Stomach (tissue), 4 donors: ENCODE measurements around the gene KHNYN.

ENCODE experiments used
- EP300 ChIP-seq: sonication (generic); formaldehyde crosslinking; IDR thresholded peaks from one replicate; pipeline ENCODE4 v1.6.1; 2017; ENCODE audit warnings: antibody characterized with exemption
- TF ChIP-seq, protein P1 (sequence below), 7 experiments: fragments of 450-650 bp in 4 of 7; fragments of 200-600 bp in 3 of 7; sonication (generic) in 3 of 7; IDR thresholded peaks; one replicate each; pipeline ENCODE4 v1.5.1; 2016 to 2019; ENCODE audit warnings: antibody characterized with exemption in 7 of 7, control low read depth in 2 of 7, mild to moderate bottlenecking in 1 of 7

GRCh38 chr14:24385524-24385923 is 44.2 kb upstream of the KHNYN start:
- TF ChIP-seq, protein P1, sequence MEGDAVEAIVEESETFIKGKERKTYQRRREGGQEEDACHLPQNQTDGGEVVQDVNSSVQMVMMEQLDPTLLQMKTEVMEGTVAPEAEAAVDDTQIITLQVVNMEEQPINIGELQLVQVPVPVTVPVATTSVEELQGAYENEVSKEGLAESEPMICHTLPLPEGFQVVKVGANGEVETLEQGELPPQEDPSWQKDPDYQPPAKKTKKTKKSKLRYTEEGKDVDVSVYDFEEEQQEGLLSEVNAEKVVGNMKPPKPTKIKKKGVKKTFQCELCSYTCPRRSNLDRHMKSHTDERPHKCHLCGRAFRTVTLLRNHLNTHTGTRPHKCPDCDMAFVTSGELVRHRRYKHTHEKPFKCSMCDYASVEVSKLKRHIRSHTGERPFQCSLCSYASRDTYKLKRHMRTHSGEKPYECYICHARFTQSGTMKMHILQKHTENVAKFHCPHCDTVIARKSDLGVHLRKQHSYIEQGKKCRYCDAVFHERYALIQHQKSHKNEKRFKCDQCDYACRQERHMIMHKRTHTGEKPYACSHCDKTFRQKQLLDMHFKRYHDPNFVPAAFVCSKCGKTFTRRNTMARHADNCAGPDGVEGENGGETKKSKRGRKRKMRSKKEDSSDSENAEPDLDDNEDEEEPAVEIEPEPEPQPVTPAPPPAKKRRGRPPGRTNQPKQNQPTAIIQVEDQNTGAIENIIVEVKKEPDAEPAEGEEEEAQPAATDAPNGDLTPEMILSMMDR (IDR thresholded peaks at IDR 0.05), result no peak
- TF ChIP-seq EP300, result no peak
